Erythroblast (primary cell): ENCODE data around the gene CSRP2.

Experiments used
- GATA1 ChIP-seq: IDR thresholded peaks from 2 replicates; pipeline ENCODE4 v1.6.1; 2011; ENCODE audit warnings: low read depth, mild to moderate bottlenecking, control low read depth, low read length, moderate library complexity
- POLR2A ChIP-seq: IDR thresholded peaks from 2 replicates; pipeline ENCODE4 v1.6.1; 2011; ENCODE audit warnings: mild to moderate bottlenecking, low read length

GRCh38 chr12:76811976-76812375, 66.8 kb downstream of the CSRP2 start:
- no peak for TF ChIP-seq GATA1
- no peak for TF ChIP-seq POLR2A
